HG02852 (cell line): ENCODE results near the gene REV1.
"Not testable (repeated sequence)": the region's sequence is repeated elsewhere in the genome, so short reads cannot be mapped to it uniquely, and the experiment has no call there.

Experiments
- ATAC-seq: cut with Tn5 transposase; IDR thresholded peaks from one replicate; pipeline ENCODE4 v1.9.1; 2021; ENCODE audit warnings: mild to moderate bottlenecking, moderate library complexity; ENCODE audit not compliant: unreplicated experiment

REV1 gene

DNA sequence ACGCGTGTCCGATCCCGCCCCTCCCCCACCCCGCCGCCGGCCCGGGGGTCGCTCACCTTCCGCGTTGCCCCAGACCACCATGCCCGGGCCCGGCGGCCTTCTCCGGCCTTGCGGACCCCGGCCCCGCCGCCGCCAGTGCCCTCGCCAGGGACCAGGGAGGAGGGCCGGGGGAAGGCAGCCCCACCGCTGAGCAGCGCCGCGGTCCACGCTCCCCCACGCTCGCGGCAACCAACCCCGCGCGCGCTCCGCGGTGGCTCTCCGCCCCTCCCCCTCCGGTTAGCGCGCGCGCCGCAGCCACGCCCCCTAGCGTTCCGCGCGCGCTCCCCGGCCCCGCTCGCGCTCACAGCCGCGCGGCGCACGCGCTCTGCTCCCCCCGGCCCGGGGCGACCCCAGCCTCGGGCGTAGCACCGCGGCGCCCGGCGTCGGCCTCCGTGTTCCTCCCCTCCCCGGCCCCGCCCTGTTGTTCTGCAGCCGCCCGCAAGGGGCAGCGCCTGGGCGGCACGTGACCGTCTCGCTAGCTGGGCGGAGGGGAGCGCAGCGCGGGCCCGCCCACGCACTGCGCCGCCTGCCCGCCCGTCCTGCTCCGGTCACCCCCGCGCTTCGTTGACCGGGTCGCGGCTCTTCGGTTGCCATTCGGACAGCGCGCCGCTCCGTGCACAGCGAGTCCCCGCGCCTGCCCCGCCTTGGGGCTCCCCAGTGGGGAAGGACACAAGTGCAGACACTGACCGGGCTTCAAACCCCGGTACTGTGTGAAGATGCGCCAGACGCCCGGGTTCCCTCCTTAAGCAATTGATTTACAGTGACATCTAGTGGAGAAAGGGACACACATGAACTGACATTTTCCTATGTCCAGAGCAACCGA is at the start of gene REV1:
Gene REV1 (minus strand): TSS at position 257 of the 862 bp plus-strand sequence. CDS start 25,042 bp downstream, outside the sequence.
- peak; percentile 79 for ATAC-seq

GRCh38 chr2:99537910-99538485 is 48.2 kb upstream of the REV1 start:
- no peak for ATAC-seq

DNA sequence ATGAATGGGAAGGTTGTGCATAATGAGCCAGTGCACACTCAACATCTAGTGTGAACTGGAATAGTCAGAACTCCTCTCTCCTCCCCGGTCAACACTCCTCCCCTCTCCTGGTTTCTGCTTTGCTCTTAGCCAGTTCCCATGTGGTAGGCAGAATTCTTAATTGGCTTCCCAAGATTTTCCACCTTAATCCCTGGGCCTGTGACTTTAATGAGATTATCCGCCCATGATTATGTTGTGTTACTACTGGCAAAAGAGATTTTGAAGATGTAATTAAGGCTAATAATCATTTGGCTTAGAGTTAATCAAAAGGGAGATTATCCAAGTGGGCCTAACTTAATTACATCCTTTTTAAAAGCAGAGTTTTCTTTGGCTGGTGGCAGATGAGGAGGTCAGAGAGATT is 34.2 kb upstream of the REV1 start:
- no peak for ATAC-seq

DNA sequence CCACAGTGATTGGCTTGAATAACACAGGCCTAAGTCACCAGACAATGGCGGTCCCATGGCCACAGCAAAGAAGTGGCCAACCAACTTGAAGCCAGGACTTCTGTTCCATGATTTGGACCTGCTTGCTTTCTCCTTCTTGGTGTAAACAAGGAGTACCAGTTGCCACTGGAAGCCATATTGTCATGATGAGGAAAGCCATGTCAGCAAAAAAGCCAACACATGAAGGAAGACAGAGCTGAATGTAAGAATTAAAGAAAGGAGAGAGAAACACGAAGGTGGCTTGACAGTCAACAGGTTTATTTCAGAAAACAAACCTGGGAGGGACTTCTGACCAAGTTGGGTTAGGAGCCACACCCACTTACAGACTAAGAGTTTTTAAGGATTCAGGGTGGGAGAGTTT is 32.3 kb upstream of the REV1 start:
- no peak for ATAC-seq

GRCh38 chr2:99520813-99521212 is 31.0 kb upstream of the REV1 start:
- ATAC-seq = no peak

- ATAC-seq = no peak
Observed at GRCh38 chr2:99520195-99520594, 30.4 kb upstream of the REV1 start.

DNA sequence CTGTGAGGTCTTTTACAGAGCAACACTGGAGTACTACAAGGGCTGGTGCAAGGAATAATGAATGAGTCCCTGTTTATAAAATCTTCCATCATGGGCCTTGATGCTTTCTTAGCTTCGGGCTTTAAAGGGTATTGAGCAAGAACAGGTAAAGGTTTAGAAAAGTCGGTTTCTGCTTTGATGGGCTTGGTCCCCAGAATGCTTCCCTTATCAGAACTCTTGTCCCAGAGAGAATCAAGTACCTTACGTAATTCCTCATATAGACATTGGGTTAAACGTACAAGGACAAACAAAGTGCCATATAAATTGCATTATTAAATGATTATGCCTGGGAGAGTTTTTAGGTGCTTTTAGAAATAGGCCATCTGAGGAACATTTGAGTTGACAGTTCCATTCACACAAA is 24.5 kb upstream of the REV1 start:
- no peak for ATAC-seq

- no peak for ATAC-seq
Observed at GRCh38 chr2:99512181-99512591, 22.4 kb upstream of the REV1 start.

- no peak for ATAC-seq
Observed at GRCh38 chr2:99509387-99509786, 19.6 kb upstream of the REV1 start.

DNA sequence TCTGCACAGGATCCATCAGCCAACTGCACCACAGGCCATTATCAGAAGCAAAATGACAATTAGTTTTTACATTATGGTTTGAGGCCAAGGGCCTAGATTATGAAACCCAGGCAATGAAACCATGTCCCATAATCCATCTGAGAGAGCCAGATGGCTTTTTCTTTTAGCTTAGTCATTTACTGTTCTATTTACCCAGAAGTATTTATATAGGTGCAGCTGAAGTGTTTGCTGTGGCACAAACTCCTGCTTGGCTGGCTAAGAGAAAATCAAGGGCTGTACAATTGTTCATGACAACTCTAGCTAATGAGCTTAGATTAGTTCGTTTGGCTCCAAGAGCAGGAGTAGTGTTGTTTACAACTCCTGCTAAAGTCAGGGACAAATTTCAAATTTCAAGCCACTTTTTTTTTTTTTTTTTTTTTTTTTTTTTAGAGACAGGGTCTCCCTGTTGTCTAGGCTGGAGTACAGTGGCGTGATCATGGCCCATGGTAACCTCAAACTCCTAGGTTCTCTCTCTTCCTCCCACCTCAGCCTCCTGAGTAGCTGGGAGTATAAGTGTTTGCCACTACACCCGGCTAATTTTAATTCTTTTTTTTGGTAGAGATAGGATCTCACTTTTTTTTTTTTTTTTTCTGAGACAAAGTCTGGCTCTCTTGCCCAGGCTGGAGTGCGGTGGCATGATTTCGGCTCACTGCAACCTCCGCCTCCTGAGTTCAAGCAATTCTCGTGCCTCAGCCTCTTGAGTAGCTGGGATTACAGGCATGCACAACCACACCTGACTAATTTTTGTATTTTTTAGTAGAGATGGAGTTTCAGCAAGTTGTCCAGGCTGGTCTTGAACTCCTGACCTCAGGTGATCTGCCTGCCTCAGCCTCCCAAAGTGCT is 18.4 kb upstream of the REV1 start:
- no peak for ATAC-seq

DNA sequence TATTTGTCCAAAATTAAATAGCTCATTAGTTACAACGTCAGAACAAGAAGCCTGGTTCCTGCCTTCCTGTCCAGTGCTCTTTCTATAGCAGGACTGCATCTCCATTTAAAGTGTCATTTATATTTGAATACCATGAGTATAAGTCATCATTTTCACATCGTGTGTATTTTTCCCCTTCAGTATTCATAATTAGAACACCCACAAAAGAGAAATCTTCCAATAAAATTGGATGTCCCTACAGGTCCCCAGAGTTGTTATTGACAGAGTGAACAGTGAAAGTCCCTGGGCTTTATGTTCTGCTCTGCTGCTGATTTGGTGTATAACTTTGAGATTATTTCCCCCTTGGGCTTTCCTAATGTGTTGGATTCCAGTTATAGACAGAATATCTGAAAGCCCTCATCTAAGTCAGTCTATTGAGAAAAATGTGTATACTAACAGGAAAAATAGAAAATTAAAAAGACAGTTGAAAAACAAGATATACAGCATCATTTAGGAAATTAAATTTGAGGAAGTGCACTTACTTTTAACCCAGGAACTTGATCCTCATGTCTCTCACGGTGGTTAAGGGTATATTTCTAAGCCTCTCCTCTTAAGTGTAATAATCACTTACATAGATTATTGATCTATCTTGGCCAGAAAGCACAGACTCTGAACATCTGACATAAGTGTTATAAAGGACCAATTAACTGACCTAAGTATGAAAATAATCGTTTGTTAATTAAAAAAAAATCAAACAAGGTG is 15.2 kb upstream of the REV1 start:
- ATAC-seq = no peak

DNA sequence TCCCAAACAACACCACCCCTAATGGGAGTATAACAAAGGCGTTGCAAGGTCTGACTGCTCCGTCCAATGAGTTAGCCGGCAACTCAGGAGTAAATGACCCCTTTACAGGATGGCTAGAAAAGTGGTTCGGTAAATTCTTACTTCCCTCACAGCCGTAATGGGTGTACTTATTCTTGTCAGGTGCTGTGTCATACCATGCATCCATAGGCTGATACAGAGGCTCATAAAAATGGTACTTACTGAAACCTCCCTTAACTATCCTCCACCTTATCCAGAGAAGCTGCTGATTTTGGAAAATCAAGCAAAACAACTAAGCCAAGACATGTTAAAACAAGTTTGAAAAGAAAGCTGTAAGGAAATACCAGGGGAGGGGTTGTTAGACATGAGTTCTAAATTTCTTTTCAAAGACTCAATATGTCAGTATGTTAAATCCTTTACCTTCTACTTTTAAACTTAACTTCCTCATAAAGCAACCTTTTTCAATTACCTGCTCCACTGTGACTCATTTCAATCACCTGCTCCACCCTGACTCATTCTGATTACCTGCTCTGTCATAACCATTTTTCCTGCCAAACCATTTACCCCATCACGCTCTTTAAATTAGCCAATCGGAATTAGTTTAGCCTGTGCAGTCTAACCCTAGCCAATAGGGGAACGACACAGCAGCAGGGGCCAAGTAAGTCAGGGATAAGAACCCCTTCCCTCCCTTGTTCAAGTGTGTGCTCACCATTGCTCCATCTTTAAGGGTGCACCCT is 14.0 kb upstream of the REV1 start:
- not testable (repeated sequence) for ATAC-seq

DNA sequence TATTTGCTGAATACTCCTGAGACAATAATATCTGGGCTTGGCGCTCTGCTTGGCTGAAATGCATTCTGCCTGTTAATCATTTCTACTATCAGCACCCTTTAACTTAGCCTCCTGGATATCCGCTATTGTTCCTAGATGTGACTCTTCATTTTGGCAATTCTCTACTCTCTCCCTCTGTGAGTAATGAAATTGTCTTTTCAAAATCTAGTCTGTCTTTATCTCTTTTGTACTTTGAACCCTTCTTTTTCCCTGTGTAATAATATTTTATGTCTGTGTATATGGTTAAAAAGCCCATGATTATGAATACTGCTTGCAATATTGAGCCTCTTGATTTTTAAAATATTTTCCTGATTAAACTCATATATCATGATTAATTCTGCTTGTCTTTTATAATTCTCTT is 6.2 kb upstream of the REV1 start:
- ATAC-seq = no peak

GRCh38 chr2:99495115-99495860 is 5.5 kb upstream of the REV1 start:
- no peak for ATAC-seq

- ATAC-seq = no peak
Observed at GRCh38 chr2:99492721-99493120, 2.9 kb upstream of the REV1 start.

GRCh38 chr2:99490623-99491461 is 1.0 kb upstream of the REV1 start:
- ATAC-seq = no peak

DNA sequence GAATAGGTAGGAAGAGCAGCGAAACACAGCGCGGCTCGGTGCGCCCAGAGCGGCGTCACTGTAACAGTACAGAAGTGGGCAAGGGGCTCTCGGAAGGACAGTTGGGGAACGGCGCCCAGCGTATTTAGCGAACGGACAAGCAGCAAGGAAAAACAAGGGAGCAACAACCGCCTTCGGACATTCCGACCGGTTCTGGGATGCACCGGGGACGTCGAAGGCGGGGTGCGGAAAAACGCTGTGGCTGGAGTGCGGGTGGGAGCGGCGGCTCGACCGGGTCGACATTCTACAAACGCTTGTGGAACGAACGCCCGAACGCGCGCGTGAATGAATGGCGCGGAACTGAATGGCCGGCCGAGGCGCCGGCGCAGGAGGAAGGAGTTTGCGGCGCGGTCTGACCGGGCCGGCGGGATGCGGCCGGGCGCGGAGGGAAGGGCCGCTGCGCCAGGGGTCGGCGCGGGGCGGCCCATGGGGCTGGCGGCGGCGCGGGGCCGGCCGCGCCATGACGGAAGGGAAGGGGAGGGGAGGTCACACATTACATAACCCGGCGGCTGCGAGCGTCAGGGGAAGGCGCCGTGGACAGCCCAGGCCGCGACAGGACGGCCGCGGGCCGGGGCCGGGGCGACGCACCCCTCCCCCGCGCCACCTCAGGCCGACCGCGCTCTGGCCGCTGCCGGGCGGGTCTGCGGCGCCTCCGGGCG is 605 bp downstream of the REV1 start:
- ATAC-seq = peak; percentile 32

- no peak for ATAC-seq
Observed at GRCh38 chr2:99488539-99489062, 1.2 kb downstream of the REV1 start.
